Lower lobe of right lung (tissue), 2 donors: Measurements from ENCODE around the gene CA10. TPM values are rescaled to one million over a fixed set of nuclear protein-coding genes. Genes with fewer than 3 reads are reported as not detected.

Source experiments
- ATAC-seq, 2 donors: fragments of 200-7000 bp; cut with Tn5 transposase; one replicate each; pipeline ENCODE4 v1.9.1; 2020 to 2022; ENCODE audit warnings: mild to moderate bottlenecking in 2 of 2, moderate library complexity in 2 of 2
- DNase-seq: peaks from one replicate; pipeline ENCODE4 v3.0.0-alpha.2; 2020
- H3K27ac ChIP-seq: fragments of 200-600 bp; one replicate; pipeline ENCODE4 v1.8.0; 2022
- H3K27me3 ChIP-seq: fragments of 200-600 bp; one replicate; pipeline ENCODE4 v1.8.0; 2022; ENCODE audit warnings: low read depth
- H3K36me3 ChIP-seq: fragments of 200-600 bp; one replicate; pipeline ENCODE4 v1.8.0; 2022; ENCODE audit warnings: mild to moderate bottlenecking
- H3K4me1 ChIP-seq: fragments of 200-600 bp; one replicate; pipeline ENCODE4 v1.8.0; 2022
- H3K4me3 ChIP-seq: fragments of 200-600 bp; one replicate; pipeline ENCODE4 v1.8.0; 2022; ENCODE audit warnings: mild to moderate bottlenecking
- H3K9me3 ChIP-seq: fragments of 200-600 bp; one replicate; pipeline ENCODE4 v1.8.0; 2022
- intact Hi-C: fragments of 100-400 bp; cut with DNase I; formaldehyde crosslinking; loops from one replicate; pipeline ENCODE4 v1.11.0; 2022
- total RNA-seq: library from RNA; stranded (reverse); fragmentation: NEBNext Ultra II Directional; extraction: Animal tissue kit (Norgen Biotek cat#: 25700); gene quantifications from one replicate; pipeline ENCODE4 v1.2.1, GENCODE V29; 2021
- TF ChIP-seq, protein P1 (sequence below): fragments of 200-600 bp; IDR thresholded peaks from one replicate; pipeline ENCODE4 v1.8.0; 2022; ENCODE audit warnings: antibody characterized with exemption, mild to moderate bottlenecking
- donor health status: DM: no; HTN: yes; CAD: no; lungs with severe emphysema.

CA10 gene
- total RNA-seq, 1 donor from 2014 or later = not detected

DNA sequence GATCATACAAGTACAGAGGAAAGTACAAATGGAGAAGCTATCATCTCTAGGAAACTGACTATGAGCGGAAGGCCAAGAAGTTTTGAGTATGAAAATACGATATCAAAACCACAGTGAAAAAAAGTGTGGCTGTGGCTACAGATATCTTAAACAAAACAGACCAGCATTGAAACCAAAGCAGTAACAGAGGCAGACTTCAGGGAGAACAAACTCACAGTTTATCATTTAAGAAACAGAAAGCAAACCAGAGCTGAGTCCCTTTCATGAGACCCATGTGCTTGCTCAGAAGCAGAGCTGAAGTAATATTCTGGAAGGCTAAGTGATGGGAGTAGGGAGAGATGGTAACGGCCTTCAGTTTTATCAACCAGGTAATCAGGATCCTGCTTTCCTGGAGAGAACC lies 317.8 kb downstream of the CA10 start:
- intact Hi-C loops = no loop called here
- no peak for DNase-seq

DNA sequence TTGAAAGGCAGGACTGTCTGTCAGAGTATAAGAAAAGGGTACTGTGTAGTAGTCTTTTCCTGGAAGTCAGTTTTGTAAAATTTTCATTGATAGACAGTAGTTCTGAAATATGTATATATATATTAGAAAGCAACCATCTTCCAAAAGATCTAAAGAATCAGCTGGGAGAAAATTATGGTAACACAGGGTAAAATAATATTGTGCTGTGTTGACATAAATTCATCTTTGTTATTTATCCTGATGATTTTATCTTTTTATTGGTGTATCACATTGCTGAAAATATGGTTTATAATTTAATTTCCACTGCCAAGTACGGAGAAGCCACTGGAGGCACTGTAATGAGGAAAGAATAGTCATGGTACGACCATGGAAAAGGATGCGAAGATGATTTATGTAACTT lies 324.9 kb downstream of the CA10 start:
- no peak for ATAC-seq
- no peaks in the 10 kb centered on the region for H3K4me1 ChIP-seq
- H3K36me3 ChIP-seq = no peaks in the 10 kb centered on the region
- H3K27me3 ChIP-seq = peaks cover 7% of the 10 kb centered on the region
- H3K27ac ChIP-seq = no peak overlapping the region
- DNase-seq = no peak
- no peak overlapping the region for H3K4me3 ChIP-seq
- intact Hi-C loops = no loop called here
- TF ChIP-seq, protein P1, sequence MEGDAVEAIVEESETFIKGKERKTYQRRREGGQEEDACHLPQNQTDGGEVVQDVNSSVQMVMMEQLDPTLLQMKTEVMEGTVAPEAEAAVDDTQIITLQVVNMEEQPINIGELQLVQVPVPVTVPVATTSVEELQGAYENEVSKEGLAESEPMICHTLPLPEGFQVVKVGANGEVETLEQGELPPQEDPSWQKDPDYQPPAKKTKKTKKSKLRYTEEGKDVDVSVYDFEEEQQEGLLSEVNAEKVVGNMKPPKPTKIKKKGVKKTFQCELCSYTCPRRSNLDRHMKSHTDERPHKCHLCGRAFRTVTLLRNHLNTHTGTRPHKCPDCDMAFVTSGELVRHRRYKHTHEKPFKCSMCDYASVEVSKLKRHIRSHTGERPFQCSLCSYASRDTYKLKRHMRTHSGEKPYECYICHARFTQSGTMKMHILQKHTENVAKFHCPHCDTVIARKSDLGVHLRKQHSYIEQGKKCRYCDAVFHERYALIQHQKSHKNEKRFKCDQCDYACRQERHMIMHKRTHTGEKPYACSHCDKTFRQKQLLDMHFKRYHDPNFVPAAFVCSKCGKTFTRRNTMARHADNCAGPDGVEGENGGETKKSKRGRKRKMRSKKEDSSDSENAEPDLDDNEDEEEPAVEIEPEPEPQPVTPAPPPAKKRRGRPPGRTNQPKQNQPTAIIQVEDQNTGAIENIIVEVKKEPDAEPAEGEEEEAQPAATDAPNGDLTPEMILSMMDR = no peak
- H3K9me3 ChIP-seq = no peaks in the 10 kb centered on the region

More for the DNA sequence above, 317.8 kb downstream of the CA10 start:
- TF ChIP-seq, protein P1 = no peak
- Histone ChIP-seq H3K4me3 (no peak overlapping the region), H3K36me3 (no peaks in the 10 kb centered on the region), H3K4me1 (no peaks in the 10 kb centered on the region), H3K27ac (no peak overlapping the region), H3K9me3 (no peaks in the 10 kb centered on the region), H3K27me3 (peaks cover 3% of the 10 kb centered on the region)
- ATAC-seq = no peak

DNA sequence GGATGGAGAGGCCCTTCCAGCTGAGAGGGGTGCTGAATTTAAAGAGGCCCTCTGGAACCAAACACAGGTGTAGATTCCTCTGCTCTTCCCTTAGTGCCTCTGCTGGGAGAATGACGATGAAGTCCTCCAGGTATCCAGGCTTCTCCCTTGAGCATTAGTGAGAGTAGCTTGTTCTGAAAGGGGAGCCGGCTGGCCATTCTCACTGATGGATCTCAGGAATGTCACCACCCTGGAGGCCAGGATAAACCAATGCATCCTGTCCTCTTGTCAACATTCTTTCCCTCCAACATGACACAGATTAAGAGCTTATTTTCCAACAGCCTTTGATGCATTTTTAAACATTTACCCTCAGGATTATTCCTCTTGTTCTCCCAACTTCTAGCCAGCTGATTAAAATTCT lies 325.5 kb downstream of the CA10 start:
- ATAC-seq (no peak), DNase-seq (no peak)
- H3K4me1 ChIP-seq = no peaks in the 10 kb centered on the region

DNA sequence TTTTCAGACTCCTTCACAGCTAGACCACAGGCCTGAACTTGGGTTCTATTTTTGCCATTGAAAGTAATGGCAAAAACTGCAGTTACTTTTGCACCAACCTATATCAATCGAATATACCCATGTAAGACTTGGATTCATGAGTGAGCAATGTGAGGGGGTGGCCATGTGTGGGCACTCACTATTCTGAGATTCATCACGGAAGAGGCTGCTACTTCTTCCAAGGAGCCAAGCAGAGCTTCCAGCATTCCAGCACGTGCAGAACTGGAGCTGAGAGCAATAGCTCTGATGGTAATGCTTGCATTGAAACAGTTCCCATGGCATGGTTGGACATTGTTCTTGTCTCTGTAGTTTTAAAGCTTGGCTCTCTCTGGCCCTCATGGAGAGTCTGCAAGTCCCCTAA lies 327.6 kb downstream of the CA10 start:
- H3K4me3 ChIP-seq = no peak overlapping the region
- H3K27ac ChIP-seq = no peak overlapping the region
- H3K9me3 ChIP-seq = no peaks in the 10 kb centered on the region
- no peaks in the 10 kb centered on the region for H3K36me3 ChIP-seq
- ATAC-seq (no peak), DNase-seq (no peak)
- intact Hi-C loops = no loop called here
- peaks cover 4% of the 10 kb centered on the region for H3K27me3 ChIP-seq
- H3K4me1 ChIP-seq = no peaks in the 10 kb centered on the region
- TF ChIP-seq, protein P1 = no peak

More for the DNA sequence above, 325.5 kb downstream of the CA10 start:
- no peak overlapping the region for H3K4me3 ChIP-seq
- intact Hi-C loops = no loop called here
- no peak overlapping the region for H3K27ac ChIP-seq
- no peaks in the 10 kb centered on the region for H3K9me3 ChIP-seq
- H3K27me3 ChIP-seq = peaks cover 7% of the 10 kb centered on the region
- TF ChIP-seq, protein P1 = no peak
- no peaks in the 10 kb centered on the region for H3K36me3 ChIP-seq

DNA sequence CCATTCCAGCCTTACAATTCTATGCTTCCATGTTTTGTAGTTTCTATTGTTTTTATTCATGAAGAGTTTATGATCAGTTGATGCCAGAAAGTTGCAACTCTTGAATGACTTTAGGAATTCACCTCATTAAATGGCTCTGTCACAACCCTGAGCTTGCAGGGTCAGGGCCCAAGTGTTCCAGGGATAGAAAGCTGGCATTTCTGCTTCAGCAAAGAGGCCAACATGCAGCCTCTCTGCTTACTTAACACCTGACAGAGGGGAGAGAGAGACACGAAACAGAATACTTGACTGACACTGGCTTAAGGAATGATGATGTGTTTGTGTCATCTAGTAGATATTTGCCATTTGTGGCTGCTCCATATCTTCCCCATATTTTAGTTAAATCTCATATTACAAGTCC lies 328.1 kb downstream of the CA10 start:
- DNase-seq (no peak), ATAC-seq (no peak)
- TF ChIP-seq, protein P1 = no peak
- intact Hi-C loops = no loop called here
- Histone ChIP-seq H3K9me3 (no peaks in the 10 kb centered on the region), H3K27ac (no peak overlapping the region), H3K36me3 (no peaks in the 10 kb centered on the region), H3K4me3 (no peak overlapping the region), H3K27me3 (peaks cover 4% of the 10 kb centered on the region), H3K4me1 (no peaks in the 10 kb centered on the region)

DNA sequence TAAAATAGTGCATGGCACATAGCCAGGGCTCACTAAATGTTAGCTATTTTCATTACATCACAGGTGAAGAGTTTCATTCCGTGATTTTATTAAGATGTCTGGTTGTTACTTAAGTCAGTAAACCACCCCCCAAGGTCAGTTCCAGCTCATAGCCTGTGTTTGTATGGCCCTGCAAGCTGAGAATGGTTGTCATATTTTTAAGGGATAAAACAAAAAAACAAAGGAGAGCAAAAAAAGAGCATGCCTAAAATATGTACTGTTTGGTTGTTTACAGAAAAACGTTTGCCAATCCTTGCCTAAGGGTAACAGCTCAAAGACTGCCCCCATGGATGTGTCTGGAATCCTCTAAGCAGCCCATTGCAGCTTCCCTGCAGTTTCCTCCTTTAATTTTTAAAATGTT lies 329.6 kb downstream of the CA10 start:
- no peaks in the 10 kb centered on the region for H3K4me1 ChIP-seq
- no peak for ATAC-seq
- peaks cover 4% of the 10 kb centered on the region for H3K27me3 ChIP-seq
- no peak for DNase-seq
- no peak overlapping the region for H3K27ac ChIP-seq
- H3K36me3 ChIP-seq = no peaks in the 10 kb centered on the region
- TF ChIP-seq, protein P1 = no peak
- H3K4me3 ChIP-seq = no peak overlapping the region
- no peaks in the 10 kb centered on the region for H3K9me3 ChIP-seq
- intact Hi-C loops = no loop called here
